GM18507 (cell line): ENCODE data around the gene S100A2.
"Not testable (repeated sequence)": the region's sequence is repeated elsewhere in the genome, so short reads cannot be mapped to it uniquely, and the experiment has no call there.

Experiments
- DNase-seq: peaks from one replicate; pipeline ENCODE4 v3.0.0; 2011; ENCODE audit warnings: low read depth; ENCODE audit not compliant: insufficient read length; ENCODE audit errors: extremely low spot score
- FAIRE-seq: peaks from 2 replicates; lab custom pipeline; 2011; peaks lifted over from hg19 to GRCh38; lab: Jason Lieb, UNC

S100A2 gene

GRCh38 chr1:153568367-153569099 is 2.9 kb upstream of the S100A2 start:
- peak; percentile 67 for FAIRE-seq
- peak; percentile 74 for DNase-seq

DNA sequence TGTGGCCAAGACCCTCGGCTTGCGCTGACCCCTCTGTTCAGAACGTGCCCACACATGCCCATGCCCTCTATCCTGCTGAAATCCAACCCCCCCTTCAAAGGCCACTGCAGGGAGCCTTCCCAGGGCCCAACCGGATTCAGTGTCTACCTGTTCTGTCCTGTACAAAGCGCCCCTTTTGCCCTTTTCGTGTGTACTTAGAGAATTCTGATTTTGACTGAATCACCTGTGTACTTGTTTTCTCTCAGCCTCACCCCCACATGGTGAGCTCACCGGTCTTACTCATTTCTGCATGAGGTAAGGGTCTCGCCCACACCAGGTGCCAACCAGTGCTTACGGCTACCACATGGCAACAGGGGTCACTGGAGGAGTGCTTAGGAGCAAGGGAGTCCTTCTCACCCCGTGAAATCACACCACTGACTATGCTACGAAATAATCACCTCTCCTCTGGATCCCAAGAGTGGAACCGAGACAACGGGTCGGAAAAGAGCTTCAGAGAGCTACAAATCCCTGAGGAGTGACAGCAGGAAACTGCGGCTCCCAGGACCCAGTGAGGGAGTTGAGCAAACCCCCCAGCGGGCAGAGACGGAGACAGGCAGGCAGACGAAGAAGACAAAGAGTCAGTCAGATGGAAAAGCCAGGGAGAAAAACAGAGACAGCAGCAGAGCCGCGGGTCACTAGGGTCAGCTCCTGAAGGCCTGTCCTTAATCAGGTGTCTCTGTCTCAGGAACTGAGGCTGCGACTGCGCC is 2.1 kb upstream of the S100A2 start:
- FAIRE-seq (no peak), DNase-seq (no peak)

GRCh38 chr1:153566414-153567371 is 1.0 kb upstream of the S100A2 start:
- FAIRE-seq (no peak), DNase-seq (no peak)

DNA sequence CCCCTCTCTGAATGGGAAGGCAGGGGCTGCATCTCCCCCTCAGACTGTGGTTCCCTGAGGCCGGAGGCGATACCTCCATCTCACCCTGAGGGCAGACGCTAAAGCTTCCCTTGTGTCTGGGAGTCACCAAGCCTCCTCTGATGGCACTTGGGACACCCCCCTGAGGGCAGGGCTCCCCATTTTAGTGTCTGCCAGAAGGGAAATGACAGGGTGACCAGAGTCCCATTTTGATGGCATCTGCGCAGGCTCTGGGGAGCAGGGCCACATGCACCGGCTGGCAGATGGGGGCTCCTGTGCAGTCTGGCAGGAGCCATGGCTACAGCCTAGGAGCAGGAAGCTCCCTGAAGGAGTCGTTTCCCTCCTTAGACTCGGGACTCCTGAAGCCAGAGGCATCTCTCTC is 1.7 kb downstream of the S100A2 start:
- FAIRE-seq (no peak), DNase-seq (no peak)

DNA sequence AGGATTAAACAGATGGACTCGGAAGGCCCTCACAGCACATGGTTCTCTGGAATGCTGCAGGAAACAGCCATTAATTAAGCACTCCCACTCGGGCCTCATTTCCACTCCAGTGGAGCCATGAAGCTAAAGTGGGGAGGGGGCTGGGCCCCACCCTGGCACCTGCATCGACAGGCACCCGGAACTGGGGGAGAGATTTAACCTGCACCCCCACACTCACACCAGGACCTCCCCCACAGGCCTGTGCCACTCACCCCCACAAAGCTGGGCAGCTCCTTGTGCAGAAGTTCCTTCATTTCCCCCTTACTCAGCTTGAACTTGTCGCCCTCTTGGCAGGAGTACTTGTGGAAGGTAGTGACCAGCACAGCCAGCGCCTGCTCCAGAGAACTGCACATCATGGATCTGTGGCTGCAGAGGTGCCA is 2.2 kb downstream of the S100A2 start:
- FAIRE-seq (no peak), DNase-seq (no peak)

DNA sequence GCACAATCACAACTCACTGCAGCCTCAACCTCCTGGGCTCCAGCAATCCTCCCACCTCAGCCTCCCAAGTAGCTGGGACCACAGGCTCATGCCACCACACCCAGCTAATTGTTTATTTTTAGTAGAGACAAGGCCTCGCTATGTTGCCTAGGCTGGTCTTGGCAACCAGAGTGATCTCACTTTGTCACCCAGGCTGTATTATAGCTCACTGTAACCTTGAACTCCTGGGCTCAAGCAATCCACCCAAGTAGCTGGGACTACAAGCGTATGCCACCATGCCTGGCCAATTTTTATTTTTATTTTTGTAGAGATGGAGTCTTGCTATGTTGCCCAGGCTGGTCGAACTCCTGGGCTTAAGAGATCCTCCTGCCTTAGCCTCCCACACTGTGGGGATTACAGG is 3.6 kb downstream of the S100A2 start:
- not testable (repeated sequence) for DNase-seq, FAIRE-seq

- no peak for DNase-seq
- no peak for FAIRE-seq
These were observed 4.1 kb downstream of the S100A2 start for GRCh38 chr1:153561466-153561985.

DNA sequence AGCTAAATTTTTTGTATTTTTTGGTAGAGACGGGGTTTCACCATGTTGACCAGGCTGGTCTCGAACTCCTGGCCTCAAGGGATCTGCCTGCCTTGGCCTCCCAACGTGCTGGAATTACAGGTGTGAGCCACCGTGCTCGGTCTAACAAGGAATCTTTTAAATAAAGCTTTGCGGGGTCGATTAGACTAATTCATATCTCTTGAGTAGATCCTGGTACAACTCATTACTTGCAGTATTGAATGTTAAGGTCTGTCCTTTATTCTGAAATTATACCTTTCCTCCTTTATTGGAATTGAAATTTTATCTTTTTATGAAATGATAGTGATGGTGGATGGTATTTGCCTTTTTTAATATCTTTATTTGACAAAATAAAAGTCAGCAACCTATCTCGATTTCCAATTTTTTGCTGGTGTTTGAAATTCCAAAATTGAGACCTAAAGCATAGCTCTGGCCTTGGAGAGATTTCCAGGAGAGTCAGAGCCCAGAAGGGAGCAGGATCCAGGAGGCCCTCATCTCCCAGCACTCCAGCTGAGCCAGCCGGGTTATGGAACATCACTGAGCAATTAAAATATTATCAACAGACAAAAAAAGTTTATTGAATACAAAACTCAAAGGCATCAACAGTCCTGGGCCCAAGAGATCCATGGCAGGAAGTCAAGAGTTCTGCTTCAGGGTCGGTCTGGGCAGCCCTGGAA is 4.7 kb downstream of the S100A2 start:
- DNase-seq (no peak), FAIRE-seq (no peak)

DNA sequence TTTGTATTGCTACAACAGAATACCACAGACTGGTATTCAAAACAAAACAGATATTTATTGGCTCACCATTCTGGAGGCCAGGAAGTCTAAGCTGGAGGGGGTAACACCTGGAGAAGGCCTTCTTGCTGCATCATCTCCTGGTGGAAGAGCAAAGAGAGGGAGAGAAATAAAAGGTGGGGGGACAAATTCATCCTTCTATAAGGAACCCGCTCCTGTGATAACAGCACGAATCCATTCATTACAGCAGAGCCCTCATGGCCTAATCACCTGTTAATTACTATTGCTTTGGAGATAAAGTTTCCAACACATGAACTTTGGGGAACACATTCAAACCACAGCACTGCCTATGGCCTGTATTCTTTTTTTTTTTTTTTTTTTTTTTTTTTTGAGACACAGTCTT is 5.4 kb downstream of the S100A2 start:
- no peak for DNase-seq
- FAIRE-seq, result no peak

- DNase-seq (no peak), FAIRE-seq (no peak)
These were observed 7.8 kb downstream of the S100A2 start for GRCh38 chr1:153557877-153558276.

DNA sequence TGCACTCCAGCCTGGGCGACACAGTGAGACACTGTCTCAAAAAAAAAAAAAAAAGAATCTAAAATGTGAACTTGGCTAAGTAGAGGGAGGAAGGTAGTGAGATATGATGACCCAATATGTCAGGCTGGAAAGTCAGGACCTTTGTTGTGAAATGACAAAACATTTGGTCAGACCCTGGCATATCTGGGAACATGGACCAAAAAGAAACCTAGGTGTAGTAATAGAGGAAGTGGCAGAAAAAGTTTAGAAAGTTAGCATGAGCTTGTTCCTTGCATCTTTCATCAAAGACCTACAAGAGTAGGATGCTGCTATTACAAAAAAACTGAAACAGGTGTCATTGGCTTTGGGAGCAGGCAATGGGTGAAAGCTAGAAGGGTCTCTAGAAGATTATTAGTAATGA is 9.3 kb downstream of the S100A2 start:
- DNase-seq (no peak), FAIRE-seq (no peak)

DNA sequence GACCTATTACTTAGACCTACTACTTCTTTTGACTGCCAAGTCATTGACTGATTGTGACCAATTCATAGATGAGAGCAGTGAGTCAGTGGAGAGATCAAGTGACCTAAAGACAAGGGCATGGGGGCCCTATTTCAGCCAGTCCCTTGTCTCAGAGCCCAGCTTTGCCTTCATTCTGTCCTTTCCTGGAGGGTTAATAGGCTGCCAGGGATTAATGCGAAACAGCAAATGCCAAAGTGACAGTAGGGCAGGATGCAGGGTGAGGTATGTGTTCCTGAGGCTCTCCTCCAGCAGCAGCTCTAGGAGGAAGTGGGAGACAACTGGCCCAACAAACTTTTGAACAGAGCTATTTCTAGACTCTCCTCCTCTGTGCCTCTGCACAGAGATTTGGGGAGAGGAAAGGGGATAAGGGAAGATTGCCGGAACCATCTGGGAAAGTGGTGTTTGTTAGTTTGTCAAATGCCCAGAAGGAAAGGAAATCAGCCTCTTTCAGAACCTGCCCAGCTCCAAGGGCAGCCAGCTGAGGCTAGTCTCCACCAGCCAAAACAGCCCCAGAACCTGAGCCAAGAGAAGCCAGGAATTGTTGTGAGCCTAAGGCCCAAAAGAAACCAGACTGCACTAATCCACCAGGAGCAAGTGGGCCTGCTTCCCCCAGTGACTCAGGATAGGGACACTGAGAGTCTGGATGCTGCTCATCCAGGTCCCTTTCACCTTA is 11.7 kb downstream of the S100A2 start:
- DNase-seq, result no peak
- FAIRE-seq, result no peak

- FAIRE-seq, result no peak
These were observed 12.5 kb downstream of the S100A2 start for GRCh38 chr1:153553096-153553495.

DNA sequence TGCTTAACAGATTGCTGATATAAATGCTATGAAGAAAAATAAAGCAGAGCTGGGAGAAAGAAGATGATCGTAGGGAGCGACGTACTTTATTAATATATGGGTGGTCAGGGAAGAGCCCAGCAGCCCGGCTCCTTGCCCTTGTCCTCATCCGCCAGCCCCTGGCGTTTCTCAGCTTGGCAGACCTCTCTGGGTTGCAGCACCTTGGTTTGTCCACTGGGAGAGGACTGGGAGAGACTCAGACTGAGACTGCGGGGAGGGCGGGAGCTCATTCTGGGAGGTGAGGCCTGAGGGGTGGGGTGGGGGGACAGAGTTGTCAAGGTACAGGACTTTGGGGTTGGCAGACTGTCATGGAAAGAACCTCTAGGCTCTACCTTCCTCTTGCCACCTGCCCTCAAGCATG is 13.3 kb downstream of the S100A2 start:
- FAIRE-seq, result no peak
- no peak for DNase-seq

More at GRCh38 chr1:153553096-153553495, 12.5 kb downstream of the S100A2 start:
- DNase-seq, result no peak

DNA sequence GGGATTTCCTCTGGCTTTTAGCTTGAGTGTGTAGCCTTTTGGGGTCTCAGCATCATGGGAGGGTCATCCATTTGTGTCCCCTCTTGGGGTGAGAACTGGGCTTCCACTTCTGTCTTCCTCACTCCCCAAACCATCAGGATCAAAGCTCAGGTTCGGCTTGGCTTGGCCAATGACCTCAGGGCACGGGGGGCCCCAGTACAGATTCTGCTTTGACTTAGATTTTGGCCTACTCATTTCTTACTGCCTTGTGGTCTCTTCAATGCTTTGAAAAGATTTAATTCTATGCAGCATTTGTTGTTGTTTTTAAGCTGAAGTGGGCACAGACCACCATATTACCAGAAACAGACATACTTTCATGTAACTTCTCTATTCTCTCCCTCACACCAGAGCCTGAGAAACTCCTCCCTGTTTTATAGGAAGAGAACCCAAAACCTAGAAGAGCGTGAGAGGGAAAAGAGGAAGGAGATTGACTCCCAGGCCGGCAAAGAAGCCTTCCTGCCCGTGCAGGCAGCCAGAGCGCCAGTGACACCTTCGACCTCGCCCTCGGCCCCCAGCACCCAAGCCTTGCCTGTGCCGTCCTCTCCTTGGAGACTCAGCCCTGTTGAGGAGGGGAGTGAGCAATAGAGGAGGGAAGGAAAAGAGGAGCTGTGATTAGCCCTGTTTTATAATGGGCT is 14.7 kb downstream of the S100A2 start:
- no peak for DNase-seq
- no peak for FAIRE-seq

DNA sequence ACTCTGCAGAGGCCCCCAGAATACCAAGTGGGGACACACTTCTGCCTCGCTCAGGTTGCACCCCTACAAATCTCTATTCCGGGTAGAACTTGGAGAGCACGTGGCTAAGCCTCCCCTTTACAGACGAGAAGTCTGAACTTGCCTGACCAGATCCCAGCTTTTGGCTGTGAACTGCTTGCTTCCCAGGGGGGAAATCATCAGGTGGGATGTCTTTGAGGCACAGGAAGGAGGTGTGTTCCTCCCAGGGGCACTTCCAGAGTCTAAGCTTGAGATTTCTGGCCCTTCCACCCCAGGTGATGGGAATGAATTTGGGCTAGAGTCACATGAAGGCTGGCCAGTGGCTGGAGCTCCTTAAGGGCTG is 15.3 kb downstream of the S100A2 start:
- no peak for DNase-seq
- no peak for FAIRE-seq

DNA sequence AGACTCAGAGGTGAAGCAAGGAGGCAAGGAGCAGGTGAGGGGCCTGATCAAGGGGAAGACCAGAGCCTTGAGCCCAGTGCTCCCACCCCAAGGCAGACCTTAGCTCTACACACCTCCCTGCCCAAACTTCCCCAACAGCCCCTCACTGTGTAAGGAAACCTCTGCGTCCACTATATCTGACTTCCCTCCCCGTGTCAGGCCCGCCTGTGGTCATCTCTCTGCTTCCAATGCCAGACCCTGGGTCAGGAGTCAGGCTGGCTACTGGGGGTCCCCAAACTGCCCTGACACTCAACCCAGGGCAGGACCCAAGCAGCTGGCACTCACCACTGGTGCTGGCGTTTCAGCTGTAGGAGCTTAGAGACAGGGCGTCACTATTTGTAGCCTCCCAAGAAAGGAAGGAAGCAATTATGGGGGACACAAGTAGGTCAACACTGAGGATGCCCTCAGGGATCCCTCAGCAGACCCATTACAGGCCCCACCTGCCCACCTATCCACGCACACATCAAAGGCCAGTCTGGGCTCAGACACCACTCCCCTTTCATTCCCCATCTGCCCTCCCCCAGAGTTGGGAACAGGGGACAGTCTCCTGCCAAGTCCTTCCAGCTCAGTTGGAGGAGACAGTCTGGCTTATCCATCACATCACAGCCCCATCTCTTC is 15.8 kb downstream of the S100A2 start:
- DNase-seq, result no peak
- FAIRE-seq, result no peak
